ENCODE measurements around the gene HMSD. TPM values are rescaled to one million over a fixed set of nuclear protein-coding genes. Genes with fewer than 3 reads are reported as not detected.

The HMSD gene
- total RNA-seq, 1 experiment from 2014 or later = 58.1 TPM

GRCh38 chr18:63979409-63979920 lies 30.4 kb downstream of the HMSD start:
- Histone ChIP-seq H3K4me1 (ENCODE audit: insufficient read depth, low read length, poor library complexity, severe bottlenecking) (no peaks in the 10 kb centered on the region), H3K27me3 (replicated peaks; ENCODE audit: insufficient read depth, low read depth, low read length, poor library complexity) (no peaks in the 10 kb centered on the region), H3K36me3 (ENCODE audit: insufficient read depth, low read length, poor library complexity, severe bottlenecking) (peaks cover 4% of the 10 kb centered on the region), H3K4me3 (ENCODE audit: low read depth, low read length, poor library complexity, severe bottlenecking) (peak overlapping the region; percentile 9), H3K9me3 (ENCODE audit: low read depth, low read length, poor library complexity, severe bottlenecking) (no peaks in the 10 kb centered on the region), H3K27ac (ENCODE audit: low read depth, low read length, poor library complexity, severe bottlenecking) (no peak overlapping the region)
- no TSS peak for BruUV-seq (replicated peaks)
- ChIA-PET CTCF (no interaction called here), POLR2A (ENCODE audit: low non-redundant PET) (no interaction called here)
- TF ChIP-seq CTCF (conservative IDR thresholded peaks at IDR 0.05; ENCODE audit: low read depth, low read length) = peak; percentile 92
- no peak for TF ChIP-seq EZH2 (IDR thresholded peaks at IDR 0.05; ENCODE audit: borderline replicate concordance, low read depth, low read length, poor library complexity, severe bottlenecking)
- intact Hi-C loops (cut with micrococcal nuclease; ENCODE audit: unreplicated experiment) = loop anchor here (1.0 to 10.0 kb wide), 2 partner anchors 129 to 465 kb away; no protein-coding TSS in a partner anchor
- peak; percentile 81 for DNase-seq (ENCODE audit: low spot score)

GRCh38 chr18:63980027-63980426 lies 30.9 kb downstream of the HMSD start:
- Histone ChIP-seq H3K27ac (ENCODE audit: low read depth, low read length, poor library complexity, severe bottlenecking) (no peak overlapping the region), H3K36me3 (ENCODE audit: insufficient read depth, low read length, poor library complexity, severe bottlenecking) (peaks cover 4% of the 10 kb centered on the region), H3K4me1 (ENCODE audit: insufficient read depth, low read length, poor library complexity, severe bottlenecking) (no peaks in the 10 kb centered on the region), H3K9me3 (ENCODE audit: low read depth, low read length, poor library complexity, severe bottlenecking) (no peaks in the 10 kb centered on the region), H3K4me3 (ENCODE audit: low read depth, low read length, poor library complexity, severe bottlenecking) (no peak overlapping the region), H3K27me3 (replicated peaks; ENCODE audit: insufficient read depth, low read depth, low read length, poor library complexity) (no peaks in the 10 kb centered on the region)
- no peak for DNase-seq (ENCODE audit: low spot score)
- intact Hi-C loops (cut with micrococcal nuclease; ENCODE audit: unreplicated experiment) = no loop called here
- ChIA-PET CTCF (no interaction called here), POLR2A (ENCODE audit: low non-redundant PET) (no interaction called here)
- BruUV-seq (replicated peaks) = no TSS peak
- TF ChIP-seq CTCF (conservative IDR thresholded peaks at IDR 0.05; ENCODE audit: low read depth, low read length) = no peak
- no peak for TF ChIP-seq EZH2 (IDR thresholded peaks at IDR 0.05; ENCODE audit: borderline replicate concordance, low read depth, low read length, poor library complexity, severe bottlenecking)

GRCh38 chr18:63980896-63981460 lies 31.9 kb downstream of the HMSD start:
- Histone ChIP-seq H3K9me3 (ENCODE audit: low read depth, low read length, poor library complexity, severe bottlenecking) (no peaks in the 10 kb centered on the region), H3K4me1 (ENCODE audit: insufficient read depth, low read length, poor library complexity, severe bottlenecking) (no peaks in the 10 kb centered on the region), H3K36me3 (ENCODE audit: insufficient read depth, low read length, poor library complexity, severe bottlenecking) (peaks cover 4% of the 10 kb centered on the region), H3K4me3 (ENCODE audit: low read depth, low read length, poor library complexity, severe bottlenecking) (no peak overlapping the region), H3K27me3 (replicated peaks; ENCODE audit: insufficient read depth, low read depth, low read length, poor library complexity) (no peaks in the 10 kb centered on the region), H3K27ac (ENCODE audit: low read depth, low read length, poor library complexity, severe bottlenecking) (no peak overlapping the region)
- no peak for DNase-seq (ENCODE audit: low spot score)
- BruUV-seq (replicated peaks) = no TSS peak
- ChIA-PET POLR2A (ENCODE audit: low non-redundant PET) (no interaction called here), CTCF (no interaction called here)
- intact Hi-C loops (cut with micrococcal nuclease; ENCODE audit: unreplicated experiment) = no loop called here
- TF ChIP-seq CTCF (conservative IDR thresholded peaks at IDR 0.05; ENCODE audit: low read depth, low read length) (no peak), EZH2 (IDR thresholded peaks at IDR 0.05; ENCODE audit: borderline replicate concordance, low read depth, low read length, poor library complexity, severe bottlenecking) (no peak)
